DLD1 (cell line): ENCODE data around the gene SLF2.

ENCODE experiments used
- in situ Hi-C: cut with HindIII; loops from 2 replicates; pipeline ENCODE4 v1.10.0; 2017; ENCODE audit warnings: low sequenced_read_pairs

SLF2 gene

DNA sequence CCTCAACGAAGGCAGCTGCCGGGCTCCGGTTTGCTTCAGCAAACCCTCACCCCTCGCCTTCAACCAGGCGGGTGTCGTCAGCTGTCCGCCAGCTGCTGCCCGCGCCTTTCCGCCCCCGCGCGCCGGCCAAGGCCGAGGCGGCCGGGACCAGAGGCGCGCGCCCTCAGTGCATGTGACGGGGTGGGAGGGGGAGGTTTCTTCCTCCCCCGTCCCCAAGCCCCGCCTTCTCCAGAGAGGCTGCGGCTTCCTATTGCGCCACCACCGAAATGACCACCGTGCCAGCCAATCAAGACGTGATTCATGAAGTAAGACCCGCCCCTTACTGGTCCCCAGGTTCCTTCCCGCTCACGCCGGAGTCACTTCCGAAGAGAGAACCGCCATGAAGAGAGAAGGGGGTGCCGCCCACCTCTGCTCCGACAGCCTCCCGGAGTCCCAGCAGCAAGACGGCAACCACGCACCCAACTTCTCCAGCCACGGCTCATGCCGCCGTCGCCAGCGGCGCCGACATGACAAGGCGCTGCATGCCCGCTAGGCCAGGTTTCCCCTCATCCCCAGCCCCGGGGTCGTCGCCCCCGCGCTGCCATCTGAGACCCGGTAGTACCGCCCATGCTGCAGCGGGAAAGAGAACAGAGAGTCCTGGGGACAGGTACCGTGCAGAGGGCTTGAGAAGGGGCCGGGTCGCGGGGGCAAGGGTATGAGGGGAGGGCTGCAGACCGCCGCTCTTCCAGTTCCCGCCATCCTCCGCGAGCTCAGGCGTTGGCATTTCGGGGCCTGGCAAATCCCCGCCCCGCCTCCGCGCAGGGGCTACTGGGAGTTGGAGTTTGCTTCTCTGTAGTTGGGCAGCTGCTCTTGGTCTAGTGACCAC lies at the start of gene SLF2:
SLF2 (plus strand) TSS at position 359 of the 865 bp plus-strand sequence; CDS start at position 507, 148 bp downstream.
- in situ Hi-C loops: no loop called here

- in situ Hi-C loops: no loop called here
These were observed 49.3 kb upstream of the SLF2 start for GRCh38 chr10:100863433-100863832.

DNA sequence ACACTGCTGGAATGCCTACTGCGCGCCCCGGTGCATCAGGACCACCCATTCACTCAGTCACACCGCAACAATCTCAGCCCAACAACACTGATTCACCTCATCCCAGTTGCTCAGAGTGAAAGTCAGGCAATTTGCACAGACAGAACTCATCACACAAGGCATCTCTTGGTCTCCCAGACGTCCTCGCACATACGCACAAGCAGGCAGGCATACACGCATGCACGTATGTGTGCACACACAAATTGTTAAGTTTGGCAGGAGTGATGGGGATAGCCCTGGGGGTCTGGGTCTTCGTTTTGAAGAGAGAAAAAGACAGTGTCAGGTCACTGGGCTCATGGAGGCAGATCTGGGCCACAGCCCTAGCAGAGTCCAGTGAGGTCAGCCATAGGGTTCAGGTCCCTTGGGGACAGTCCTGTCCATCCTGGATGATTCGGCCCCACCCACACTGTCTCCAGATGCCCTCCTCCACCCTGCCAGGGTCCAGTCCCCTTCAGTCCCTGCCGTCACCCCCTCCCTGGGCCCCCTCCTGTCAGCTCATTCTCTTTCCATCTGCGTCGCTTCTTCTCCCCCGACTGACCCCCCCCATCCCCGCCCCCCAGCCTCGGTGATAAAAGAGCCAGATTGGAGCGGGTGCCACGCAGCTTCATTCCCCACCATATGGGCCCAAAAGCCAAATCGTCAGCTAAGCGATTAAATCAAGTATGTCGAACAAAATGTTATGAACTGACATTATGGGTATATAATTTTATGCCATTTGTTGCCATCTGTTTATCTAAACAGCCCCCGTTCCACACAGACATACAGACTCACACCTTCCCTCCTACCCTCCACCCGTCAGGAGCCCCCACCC lies 48.5 kb upstream of the SLF2 start:
- in situ Hi-C loops: no loop called here

GRCh38 chr10:100864978-100865377 lies 47.8 kb upstream of the SLF2 start:
- in situ Hi-C loops: no loop called here

DNA sequence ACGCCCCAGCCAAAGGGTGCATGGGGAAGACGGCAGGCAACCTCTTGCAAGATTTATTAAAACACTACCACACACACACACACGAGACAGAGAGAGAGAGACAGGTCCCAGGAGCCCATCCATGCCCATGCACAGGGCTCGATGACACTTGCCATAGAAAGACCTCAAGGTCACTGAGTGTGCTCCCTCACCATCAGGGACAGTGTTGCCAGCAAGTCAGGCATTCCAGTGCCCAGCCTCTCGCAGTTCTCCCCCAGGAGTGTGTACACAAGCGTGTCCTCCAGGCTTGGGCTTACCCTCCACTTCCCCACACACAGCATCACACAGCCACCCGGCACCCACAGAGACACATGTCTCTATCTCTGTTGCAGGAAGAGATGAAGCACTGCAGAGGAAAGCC lies 46.8 kb upstream of the SLF2 start:
- in situ Hi-C loops: no loop called here

GRCh38 chr10:100866575-100867098 lies 46.1 kb upstream of the SLF2 start:
- in situ Hi-C loops: no loop called here

- in situ Hi-C loops: no loop called here
These were observed 45.4 kb upstream of the SLF2 start for GRCh38 chr10:100867261-100867963.

- in situ Hi-C loops: no loop called here
These were observed 44.4 kb upstream of the SLF2 start for GRCh38 chr10:100868382-100868781.

- in situ Hi-C loops: no loop called here
These were observed 43.4 kb upstream of the SLF2 start for GRCh38 chr10:100869399-100869798.

GRCh38 chr10:100872034-100872791 lies 40.5 kb upstream of the SLF2 start:
- in situ Hi-C loops: no loop called here

GRCh38 chr10:100873146-100873826 lies 39.5 kb upstream of the SLF2 start:
- in situ Hi-C loops: no loop called here

DNA sequence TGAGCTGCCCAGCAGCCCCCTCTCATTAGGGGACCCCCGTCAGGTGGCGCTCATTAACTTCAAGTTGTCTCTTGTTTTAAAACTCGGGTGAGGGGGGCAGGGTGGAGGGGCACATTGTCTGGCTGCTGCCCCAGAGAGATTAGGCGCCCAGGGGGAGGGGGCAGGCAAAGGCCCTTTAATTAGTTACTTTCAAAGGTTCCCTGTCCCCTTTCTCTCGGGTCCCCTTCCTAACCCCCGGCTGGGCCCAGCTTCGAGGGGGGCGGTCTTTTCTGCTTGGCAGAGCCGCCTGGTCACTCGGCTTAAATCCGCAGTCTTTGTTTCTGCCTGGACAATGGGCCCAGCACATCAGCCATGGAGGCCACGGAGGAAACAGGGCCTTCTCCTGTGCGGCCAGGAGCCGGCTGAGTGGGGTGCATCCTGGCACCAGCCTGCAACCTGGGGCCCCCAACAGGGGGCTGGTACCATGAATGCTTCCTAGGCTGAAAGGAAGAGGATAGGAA lies 38.9 kb upstream of the SLF2 start:
- in situ Hi-C loops: no loop called here

- in situ Hi-C loops: loop anchor here (25.0 kb wide), 1 partner anchor 538 kb away; the partner anchor contains the start of genes PKD2L1 and SCD
These were observed 37.9 kb upstream of the SLF2 start for GRCh38 chr10:100874702-100875483.

DNA sequence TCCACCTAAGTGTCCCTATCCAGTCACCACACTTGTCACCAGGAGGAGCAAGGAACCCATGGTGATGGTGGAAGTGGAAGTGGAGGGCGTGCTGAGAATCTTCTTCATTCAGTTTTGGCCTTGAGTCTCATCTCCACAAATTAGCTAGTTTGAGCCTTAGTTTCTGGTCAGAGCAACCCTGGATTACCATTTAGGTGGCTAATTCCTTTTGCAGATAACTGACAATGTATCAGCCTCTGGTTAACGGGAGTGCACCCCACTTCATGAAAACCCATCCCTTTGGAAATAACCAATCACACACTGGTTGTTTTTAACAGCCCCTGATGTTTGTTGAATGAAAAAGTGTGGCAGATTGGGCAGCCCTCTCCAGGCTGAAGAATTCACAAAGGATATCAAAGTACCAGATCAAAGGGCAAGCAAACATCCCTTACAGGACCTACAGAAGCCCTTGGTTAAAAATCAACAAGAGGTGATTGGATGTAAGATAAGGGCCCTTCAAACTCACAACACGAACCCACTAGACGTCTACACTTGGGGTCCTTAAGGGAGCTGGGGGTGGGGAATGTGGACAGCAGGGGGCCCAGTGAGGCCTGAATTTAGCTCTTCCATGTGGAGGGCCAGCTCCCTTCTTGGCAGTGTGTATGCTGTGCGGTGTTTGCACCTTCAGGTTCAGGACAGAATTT lies 37.1 kb upstream of the SLF2 start:
- in situ Hi-C loops: loop anchor here (25.0 kb wide), 1 partner anchor 538 kb away; the partner anchor contains the start of genes PKD2L1 and SCD

DNA sequence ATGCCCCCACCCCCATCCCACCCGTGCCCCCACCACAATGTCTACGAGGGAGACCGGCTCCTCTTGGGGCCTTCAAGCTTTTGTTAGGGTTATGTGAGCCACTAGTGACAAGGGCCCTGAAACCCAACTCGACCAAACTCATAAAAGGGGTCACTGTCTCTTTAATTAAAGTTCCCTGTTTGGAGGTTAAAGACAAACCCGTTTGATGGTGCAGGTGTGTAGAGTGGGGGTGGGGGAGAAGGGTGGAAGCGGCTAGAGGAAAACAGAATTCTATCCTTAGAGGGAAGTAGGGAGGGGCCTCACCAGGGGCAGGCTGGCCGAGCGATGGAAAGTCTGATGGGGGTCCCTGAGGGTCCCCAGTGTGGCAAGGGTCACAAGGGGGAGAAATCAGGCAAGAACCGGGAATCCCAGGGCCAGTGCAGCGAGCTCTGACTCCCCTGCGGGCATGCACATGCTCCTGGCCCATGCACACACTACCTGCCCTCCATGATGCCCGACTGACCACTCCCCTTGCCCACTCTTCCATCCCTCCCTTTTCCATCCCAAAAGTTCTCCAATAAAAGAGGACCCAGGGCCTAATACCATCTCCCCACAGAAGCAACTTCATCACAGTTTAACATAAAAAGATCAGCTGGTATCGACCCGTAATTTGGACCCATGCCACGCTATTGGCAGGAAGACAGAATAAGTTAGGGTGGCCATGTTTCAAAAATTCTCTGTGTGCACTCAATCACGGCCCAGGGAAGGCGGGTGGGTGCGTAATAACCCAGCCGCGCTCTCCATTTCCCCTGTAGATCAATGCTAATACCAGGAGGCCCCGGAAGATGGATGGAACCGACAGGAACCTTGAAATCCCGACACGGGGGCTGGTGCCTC lies 35.9 kb upstream of the SLF2 start:
- in situ Hi-C loops: loop anchor here (25.0 kb wide), 1 partner anchor 540 kb away; the partner anchor contains the start of genes PKD2L1 and SCD

DNA sequence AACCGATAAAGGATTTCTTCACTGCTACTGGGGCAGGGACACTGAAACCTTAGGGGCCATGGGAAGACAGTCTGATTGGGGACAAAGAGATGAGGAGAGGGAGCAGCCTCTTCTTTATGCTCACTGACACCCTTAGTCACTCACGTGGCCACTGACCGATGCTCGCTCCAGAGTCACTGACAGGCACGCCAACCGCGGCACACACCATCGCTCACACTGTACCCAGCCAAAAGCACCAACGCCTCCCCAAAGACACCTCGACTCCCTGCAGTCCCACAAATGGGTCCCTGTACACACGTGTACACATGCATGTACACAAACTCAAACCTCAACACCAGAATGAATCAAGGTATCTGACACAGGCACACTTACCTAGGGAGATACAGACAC lies 35.3 kb upstream of the SLF2 start:
- in situ Hi-C loops: loop anchor here (25.0 kb wide), 1 partner anchor 540 kb away; the partner anchor contains the start of genes PKD2L1 and SCD
